ENCODE measurements around the gene OTOG. TPM values are rescaled to one million over a fixed set of nuclear protein-coding genes. Genes with fewer than 3 reads are reported as not detected.

OTOG gene
- total and polyA plus RNA-seq, 2 donors (not counting 1 experiment from before 2014, with no cell fraction given) = not detected

GRCh38 chr11:17694494-17695110 lies 147.5 kb downstream of the OTOG start:
- intact Hi-C loops (cut with micrococcal nuclease) = no loop called here
- Histone ChIP-seq H3K4me3 (ENCODE audit: control extremely low read depth in 1 of 5, extremely low read depth in 1 of 5, insufficient read depth in 1 of 5, low read depth in 2 of 5, low read length in 4 of 5) (no peak overlapping the region), H3K9me3 (ENCODE audit: control extremely low read depth in 1 of 3, control insufficient read depth in 2 of 3, insufficient read depth in 1 of 3, low read length in 2 of 3) (no peaks in the 10 kb centered on the region), H3K4me2 (replicated peaks; ENCODE audit: low read depth, low read length, poor library complexity, severe bottlenecking) (no peak overlapping the region), H3K4me1 (ENCODE audit: control insufficient read depth in 2 of 2, insufficient read depth in 2 of 2, low read length in 2 of 2) (no peaks in the 10 kb centered on the region), H3K9ac (ENCODE audit: low read length) (no peak overlapping the region), H3K36me3 (replicated peaks in 1 of 2; ENCODE audit: control extremely low read depth in 1 of 2, control insufficient read depth in 1 of 2, extremely low read depth in 1 of 2, insufficient read depth in 2 of 2, low read length in 1 of 2) (no peaks in the 10 kb centered on the region), H2AFZ (ENCODE audit: insufficient read depth, low read depth, low read length, poor library complexity, severe bottlenecking) (no peak overlapping the region), H4K20me1 (ENCODE audit: control insufficient read depth, insufficient read depth, low read length, poor library complexity, severe bottlenecking) (no peaks in the 10 kb centered on the region), H3K79me2 (ENCODE audit: control insufficient read depth, insufficient read depth, low read length) (no peaks in the 10 kb centered on the region), H3K27me3 (replicated peaks in 1 of 4; ENCODE audit: control extremely low read depth in 1 of 4, control insufficient read depth in 3 of 4, insufficient read depth in 4 of 4, low read length in 3 of 4) (peaks cover 0 to 43% (median 10%) of the 10 kb centered on the region in 4 experiments), H3K27ac (ENCODE audit: low read length in 2 of 2) (no peak overlapping the region)
- 92% methylated on average over 8 of the region's 10 CpGs for WGBS (ENCODE audit: insufficient coverage)
- no peaks in the 10 kb centered on the region for H3K9me3 Mint-ChIP-seq (ENCODE audit: insufficient read depth)
- ATAC-seq (ENCODE audit: low read depth) (no peak), DNase-seq (no peak)
- no peak overlapping the region for H3K27ac Mint-ChIP-seq
- TF ChIP-seq CTCF (IDR thresholded peaks at IDR 0.05) (no peak), EZH2 (IDR thresholded peaks at IDR 0.05; ENCODE audit: borderline replicate concordance, insufficient read depth, low read depth, low read length, poor library complexity, severe bottlenecking) (no peak)
- no peak overlapping the region for H3K4me3 Mint-ChIP-seq
- peaks cover 50% of the 10 kb centered on the region for H3K27me3 Mint-ChIP-seq
- ChIA-PET POLR2A (no interaction called here), CTCF (no interaction called here)
- peaks cover 4% of the 10 kb centered on the region for H3K4me1 Mint-ChIP-seq

- H3K9me3 Mint-ChIP-seq (ENCODE audit: insufficient read depth) = no peaks in the 10 kb centered on the region
- intact Hi-C loops (cut with micrococcal nuclease) = no loop called here
- DNase-seq (no peak), ATAC-seq (ENCODE audit: low read depth) (no peak)
- Histone ChIP-seq H3K4me1 (ENCODE audit: control insufficient read depth in 2 of 2, insufficient read depth in 2 of 2, low read length in 2 of 2) (no peaks in the 10 kb centered on the region), H3K9me3 (ENCODE audit: control extremely low read depth in 1 of 3, control insufficient read depth in 2 of 3, insufficient read depth in 1 of 3, low read length in 2 of 3) (no peaks in the 10 kb centered on the region), H3K36me3 (replicated peaks in 1 of 2; ENCODE audit: control extremely low read depth in 1 of 2, control insufficient read depth in 1 of 2, extremely low read depth in 1 of 2, insufficient read depth in 2 of 2, low read length in 1 of 2) (no peaks in the 10 kb centered on the region), H3K4me3 (ENCODE audit: control extremely low read depth in 1 of 5, extremely low read depth in 1 of 5, insufficient read depth in 1 of 5, low read depth in 2 of 5, low read length in 4 of 5) (no peak overlapping the region), H3K27ac (ENCODE audit: low read length in 2 of 2) (no peak overlapping the region), H4K20me1 (ENCODE audit: control insufficient read depth, insufficient read depth, low read length, poor library complexity, severe bottlenecking) (no peaks in the 10 kb centered on the region), H3K79me2 (ENCODE audit: control insufficient read depth, insufficient read depth, low read length) (no peaks in the 10 kb centered on the region), H2AFZ (ENCODE audit: insufficient read depth, low read depth, low read length, poor library complexity, severe bottlenecking) (no peak overlapping the region), H3K9ac (ENCODE audit: low read length) (no peak overlapping the region), H3K27me3 (replicated peaks in 1 of 4; ENCODE audit: control extremely low read depth in 1 of 4, control insufficient read depth in 3 of 4, insufficient read depth in 4 of 4, low read length in 3 of 4) (peaks cover 0 to 45% (median 10%) of the 10 kb centered on the region in 4 experiments), H3K4me2 (replicated peaks; ENCODE audit: low read depth, low read length, poor library complexity, severe bottlenecking) (no peak overlapping the region)
- peaks cover 50% of the 10 kb centered on the region for H3K27me3 Mint-ChIP-seq
- POLR2A ChIA-PET = no interaction called here
- CTCF ChIA-PET = no interaction called here
- 13% methylated on average over 63 of the region's 68 CpGs for WGBS (ENCODE audit: insufficient coverage)
- peaks cover 4% of the 10 kb centered on the region for H3K4me1 Mint-ChIP-seq
- no peak for TF ChIP-seq CTCF (IDR thresholded peaks at IDR 0.05)
- TF ChIP-seq EZH2 (IDR thresholded peaks at IDR 0.05; ENCODE audit: borderline replicate concordance, insufficient read depth, low read depth, low read length, poor library complexity, severe bottlenecking) = no peak
- H3K27ac Mint-ChIP-seq = no peak overlapping the region
- H3K4me3 Mint-ChIP-seq = no peak overlapping the region
Observed at GRCh38 chr11:17695454-17696441, 148.7 kb downstream of the OTOG start.
